Ishikawa (cell line): ENCODE measurements around the gene GRK5.

Source experiments
- CEBPB ChIP-seq: IDR thresholded peaks from 2 replicates; pipeline ENCODE4 v1.6.1; 2012
- EGR1 ChIP-seq: IDR thresholded peaks from 2 replicates; pipeline ENCODE4 v1.6.1; 2012
- NFIC ChIP-seq: IDR thresholded peaks from 2 replicates; pipeline ENCODE4 v1.6.1; 2012
- TAF1 ChIP-seq: IDR thresholded peaks from 2 replicates; pipeline ENCODE4 v1.6.1; 2012; ENCODE audit warnings: low read depth, mild to moderate bottlenecking
- TCF12 ChIP-seq: IDR thresholded peaks from 2 replicates; pipeline ENCODE4 v1.6.1; 2012; ENCODE audit warnings: low read depth
- TEAD4 ChIP-seq: IDR thresholded peaks from 2 replicates; pipeline ENCODE4 v1.6.1; 2012
- USF1 ChIP-seq: IDR thresholded peaks from 2 replicates; pipeline ENCODE4 v1.6.1; 2012
- YY1 ChIP-seq: IDR thresholded peaks from 2 replicates; pipeline ENCODE4 v1.6.1; 2012; ENCODE audit warnings: low read depth

DNA sequence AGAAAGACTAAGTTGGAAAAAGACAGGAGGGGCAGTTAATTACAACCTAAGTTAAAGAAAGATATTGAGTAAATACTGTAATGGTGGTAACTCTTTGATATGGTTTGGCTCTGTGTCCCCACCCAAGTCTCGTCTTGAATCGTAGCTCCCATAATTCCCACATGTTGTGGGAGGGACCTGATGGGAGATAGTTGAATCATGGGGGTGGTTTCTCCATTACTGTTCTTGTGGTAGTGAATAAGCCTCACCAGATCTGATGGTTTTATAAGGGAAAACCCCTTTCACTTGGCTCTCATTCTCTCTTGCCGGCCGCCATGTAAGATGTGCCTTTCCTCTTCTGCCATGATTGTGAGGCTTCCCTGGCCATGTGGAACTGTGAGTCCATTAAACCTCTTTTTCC lies 143.8 kb downstream of the GRK5 start:
- TF ChIP-seq TEAD4 (no peak), TAF1 (no peak), YY1 (no peak), CEBPB (no peak), NFIC (no peak), TCF12 (no peak), USF1 (no peak), EGR1 (no peak)
